ENCODE data around the gene MRPL39. TPM values are rescaled to one million over a fixed set of nuclear protein-coding genes. Genes with fewer than 3 reads are reported as not detected.

MRPL39 gene
- total and polyA plus RNA-seq, 9 of the 15 experiments (the other 6 are each of a cell fraction or from before 2014, with no cell fraction given) = 65.4 to 247 (median 105) TPM

- CTCF ChIA-PET (ENCODE audit: low intra/inter-chr PET ratio) = no interaction called here
Observed at GRCh38 chr21:25562660-25563059, 44.6 kb downstream of the MRPL39 start.

More at GRCh38 chr21:25562660-25563059, 44.6 kb downstream of the MRPL39 start:
- H3K9me3 ChIP-seq (replicated peaks; ENCODE audit: control insufficient read depth, insufficient read depth, low read depth, low read length) = no peaks in the 10 kb centered on the region
- H3K4me1 ChIP-seq (replicated peaks in 1 of 2; ENCODE audit: control insufficient read depth in 2 of 2, insufficient read depth in 2 of 2, low read length in 2 of 2) = no peaks in the 10 kb centered on the region
- BruUV-seq (replicated peaks) = no TSS peak
- no peak overlapping the region for H3K27ac ChIP-seq (ENCODE audit: extremely low read depth, low read depth, low read length)
- POLR2A ChIA-PET = no interaction called here
- H3K9me1 ChIP-seq (ENCODE audit: control insufficient read depth, insufficient read depth, low read length) = no peaks in the 10 kb centered on the region
- peaks cover 3% of the 10 kb centered on the region; the same call in 1 of the 3 replicates for H3K36me3 ChIP-seq (ENCODE audit: control insufficient read depth, insufficient read depth, low read length)
- H3K79me2 ChIP-seq (ENCODE audit: control insufficient read depth, insufficient read depth, low read length) = no peaks in the 10 kb centered on the region
- H3K4me2 ChIP-seq (ENCODE audit: insufficient read depth, low read length) = no peak overlapping the region
- H4K20me1 ChIP-seq (replicated peaks; ENCODE audit: control insufficient read depth, insufficient read depth, low read length) = no peaks in the 10 kb centered on the region
- H3K4me3 ChIP-seq = no peak overlapping the region
- WGBS (ENCODE audit: insufficient coverage, low coverage, missing lambda C conversion rate) = 70% methylated on average over 10 of the region's 10 CpGs
- ATAC-seq (no peak), FAIRE-seq (no peak), DNase-seq (ENCODE audit: extremely low read depth in 1 of 4, low spot score in 3 of 4) (no peak)
- H2AFZ ChIP-seq (ENCODE audit: low read depth, low read length) = no peak overlapping the region
- H3K27me3 ChIP-seq (ENCODE audit: control insufficient read depth in 2 of 2, insufficient read depth in 2 of 2, low read length in 2 of 2) = no peaks in the 10 kb centered on the region
- no peak for TF ChIP-seq BDP1 (IDR thresholded peaks at IDR 0.05; ENCODE audit: insufficient read depth, insufficient read length)
- no peak for TF ChIP-seq IRF1 (CRISPR knock-in tag; IDR thresholded peaks at IDR 0.05; ENCODE audit: borderline replicate concordance)
- TF ChIP-seq MYC (IDR thresholded peaks at IDR 0.05; ENCODE audit: low read depth, low read length) = no peak
- TF ChIP-seq MYC (CRISPR knock-in tag; IDR thresholded peaks at IDR 0.05; ENCODE audit: borderline replicate concordance, low read depth) = no peak
- TF ChIP-seq POLR2B (IDR thresholded peaks at IDR 0.05; ENCODE audit: low read depth, partially characterized antibody) = no peak
- H3K9ac ChIP-seq (ENCODE audit: insufficient read depth in 1 of 2, low read depth in 2 of 2, low read length in 2 of 2) = no peak overlapping the region
- in situ Hi-C loops (cut with MboI) (no loop called here), intact Hi-C loops (cut with micrococcal nuclease) (no loop called here)
